Type B pancreatic cell (in vitro differentiated cells): Measurements from ENCODE around the gene DTNA. TPM values are rescaled to one million over a fixed set of nuclear protein-coding genes. Genes with fewer than 3 reads are reported as not detected.

Experiments used
- DNase-seq: peaks from one replicate; pipeline ENCODE4 v3.0.0; 2021; ENCODE audit warnings: mixed read lengths; ENCODE audit not compliant: unreplicated experiment; ENCODE audit errors: extremely low spot score
- H3K27ac Mint-ChIP-seq: 2 replicates; pipeline ENCODE4 v1.8.0; 2021; ENCODE audit warnings: mild to moderate bottlenecking, mixed read lengths
- H3K27me3 Mint-ChIP-seq: 2 replicates; pipeline ENCODE4 v1.8.0; 2021; ENCODE audit warnings: mixed read lengths
- H3K36me3 Mint-ChIP-seq: 2 replicates; pipeline ENCODE4 v1.8.0; 2021; ENCODE audit warnings: mixed read lengths
- H3K4me1 Mint-ChIP-seq: one replicate; pipeline ENCODE4 v1.8.0; 2021; ENCODE audit warnings: mixed read lengths; ENCODE audit not compliant: unreplicated experiment
- H3K4me3 Mint-ChIP-seq: 2 replicates; pipeline ENCODE4 v1.8.0; 2021; ENCODE audit warnings: mild to moderate bottlenecking, mixed read lengths
- H3K9me3 Mint-ChIP-seq: 2 replicates; pipeline ENCODE4 v1.8.0; 2021; ENCODE audit warnings: mixed read lengths
- total RNA-seq: library from RNA; stranded (reverse); gene quantifications from 2 replicates; pipeline ENCODE4 v1.2.1, GENCODE V29; 2021; ENCODE audit warnings: low replicate concordance
- TF ChIP-seq, protein P1 (sequence below): fragments of 200-600 bp; sonication (generic); conservative IDR thresholded peaks from 2 replicates; pipeline ENCODE4 v1.5.0; 2021; ENCODE audit warnings: antibody characterized with exemption, mild to moderate bottlenecking

The DTNA gene
- total RNA-seq, 1 donor from 2014 or later: 23.6 TPM

DNA sequence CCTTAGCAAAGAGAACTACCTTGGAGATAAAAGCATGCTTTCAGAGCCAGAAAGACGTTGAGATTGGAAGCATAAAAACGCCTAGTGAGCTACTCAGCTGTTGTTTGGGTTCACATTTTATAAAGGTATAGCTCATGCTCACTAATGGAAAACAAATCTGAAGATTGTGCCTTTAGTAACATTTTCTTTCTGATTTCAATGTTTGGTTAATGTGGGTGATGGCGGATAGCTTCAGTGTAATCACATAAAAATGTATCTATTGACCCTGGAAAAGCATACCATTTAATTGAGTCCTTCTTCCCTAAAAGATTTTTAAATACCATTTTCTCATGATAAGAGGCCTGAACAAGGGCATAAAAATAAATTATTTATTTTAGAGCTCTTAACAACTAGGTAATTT lies 73.4 kb downstream of the DTNA start:
- no peaks in the 10 kb centered on the region for H3K36me3 Mint-ChIP-seq
- H3K4me3 Mint-ChIP-seq: no peak overlapping the region
- no peaks in the 10 kb centered on the region for H3K27me3 Mint-ChIP-seq
- no peak overlapping the region for H3K27ac Mint-ChIP-seq
- TF ChIP-seq, protein P1, sequence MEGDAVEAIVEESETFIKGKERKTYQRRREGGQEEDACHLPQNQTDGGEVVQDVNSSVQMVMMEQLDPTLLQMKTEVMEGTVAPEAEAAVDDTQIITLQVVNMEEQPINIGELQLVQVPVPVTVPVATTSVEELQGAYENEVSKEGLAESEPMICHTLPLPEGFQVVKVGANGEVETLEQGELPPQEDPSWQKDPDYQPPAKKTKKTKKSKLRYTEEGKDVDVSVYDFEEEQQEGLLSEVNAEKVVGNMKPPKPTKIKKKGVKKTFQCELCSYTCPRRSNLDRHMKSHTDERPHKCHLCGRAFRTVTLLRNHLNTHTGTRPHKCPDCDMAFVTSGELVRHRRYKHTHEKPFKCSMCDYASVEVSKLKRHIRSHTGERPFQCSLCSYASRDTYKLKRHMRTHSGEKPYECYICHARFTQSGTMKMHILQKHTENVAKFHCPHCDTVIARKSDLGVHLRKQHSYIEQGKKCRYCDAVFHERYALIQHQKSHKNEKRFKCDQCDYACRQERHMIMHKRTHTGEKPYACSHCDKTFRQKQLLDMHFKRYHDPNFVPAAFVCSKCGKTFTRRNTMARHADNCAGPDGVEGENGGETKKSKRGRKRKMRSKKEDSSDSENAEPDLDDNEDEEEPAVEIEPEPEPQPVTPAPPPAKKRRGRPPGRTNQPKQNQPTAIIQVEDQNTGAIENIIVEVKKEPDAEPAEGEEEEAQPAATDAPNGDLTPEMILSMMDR: no peak
- H3K4me1 Mint-ChIP-seq: no peaks in the 10 kb centered on the region
- H3K9me3 Mint-ChIP-seq: no peaks in the 10 kb centered on the region
- no peak for DNase-seq

DNA sequence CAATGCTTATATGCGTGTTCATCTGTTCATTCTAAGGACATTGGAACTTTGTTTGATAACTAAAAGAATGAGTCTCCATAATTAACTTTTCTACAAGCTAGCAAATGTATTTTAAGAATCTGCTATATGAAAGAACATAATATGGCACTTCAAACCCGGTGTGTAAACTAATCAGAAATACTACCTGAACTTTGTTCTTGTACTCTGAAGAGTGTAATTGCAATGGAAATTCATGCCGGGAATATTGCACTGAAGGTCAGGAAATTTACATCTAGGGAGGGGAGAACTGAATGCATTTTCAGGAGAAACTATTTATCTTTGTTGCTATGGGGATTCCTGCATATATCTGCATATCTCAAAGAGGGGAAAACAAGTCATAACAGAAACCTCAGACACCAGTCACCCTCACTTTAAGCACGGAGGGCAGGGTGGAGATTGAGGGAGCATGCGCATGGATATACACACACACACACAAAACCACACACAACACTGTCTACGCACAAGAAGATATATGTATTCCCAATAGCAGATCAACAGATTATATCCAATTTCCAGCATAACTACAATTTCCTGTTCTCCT lies 76.2 kb downstream of the DTNA start:
- Mint-ChIP-seq H3K9me3 (no peaks in the 10 kb centered on the region), H3K27ac (no peak overlapping the region), H3K4me1 (no peaks in the 10 kb centered on the region), H3K27me3 (no peaks in the 10 kb centered on the region), H3K36me3 (no peaks in the 10 kb centered on the region), H3K4me3 (no peak overlapping the region)
- no peak for DNase-seq
- TF ChIP-seq, protein P1: no peak

DNA sequence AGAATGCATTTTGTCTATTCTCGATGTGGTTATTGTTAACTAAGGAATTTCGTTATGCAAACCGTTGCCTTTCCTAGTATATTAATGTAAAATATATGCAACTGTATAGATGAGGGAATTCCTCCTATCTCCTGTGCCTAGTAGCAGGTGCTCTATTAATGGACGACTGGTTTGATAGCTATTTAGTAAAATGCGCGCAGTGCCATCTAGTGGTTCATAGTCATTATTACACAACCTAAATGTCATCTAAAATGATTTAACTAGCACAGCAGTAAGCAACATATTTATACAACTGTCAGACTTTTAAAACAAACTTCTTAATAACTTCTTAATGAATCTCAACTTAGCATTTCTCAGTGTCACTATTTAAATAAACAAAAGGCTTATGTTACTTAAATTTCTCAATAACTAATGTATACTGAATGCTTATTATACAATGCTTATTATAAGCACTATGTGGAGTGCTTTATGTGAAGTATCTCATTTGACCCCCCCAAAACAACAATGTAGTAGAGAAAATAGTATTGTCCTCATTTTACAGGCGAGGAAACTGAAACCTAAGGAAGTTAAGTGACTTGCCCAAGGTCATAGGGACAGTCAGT lies 77.9 kb downstream of the DTNA start:
- H3K4me1 Mint-ChIP-seq: no peaks in the 10 kb centered on the region
- DNase-seq: no peak
- TF ChIP-seq, protein P1: peak; percentile 90
- H3K36me3 Mint-ChIP-seq: no peaks in the 10 kb centered on the region
- peaks cover 2% of the 10 kb centered on the region for H3K9me3 Mint-ChIP-seq
- H3K27ac Mint-ChIP-seq: no peak overlapping the region
- no peak overlapping the region for H3K4me3 Mint-ChIP-seq
- no peaks in the 10 kb centered on the region for H3K27me3 Mint-ChIP-seq

DNA sequence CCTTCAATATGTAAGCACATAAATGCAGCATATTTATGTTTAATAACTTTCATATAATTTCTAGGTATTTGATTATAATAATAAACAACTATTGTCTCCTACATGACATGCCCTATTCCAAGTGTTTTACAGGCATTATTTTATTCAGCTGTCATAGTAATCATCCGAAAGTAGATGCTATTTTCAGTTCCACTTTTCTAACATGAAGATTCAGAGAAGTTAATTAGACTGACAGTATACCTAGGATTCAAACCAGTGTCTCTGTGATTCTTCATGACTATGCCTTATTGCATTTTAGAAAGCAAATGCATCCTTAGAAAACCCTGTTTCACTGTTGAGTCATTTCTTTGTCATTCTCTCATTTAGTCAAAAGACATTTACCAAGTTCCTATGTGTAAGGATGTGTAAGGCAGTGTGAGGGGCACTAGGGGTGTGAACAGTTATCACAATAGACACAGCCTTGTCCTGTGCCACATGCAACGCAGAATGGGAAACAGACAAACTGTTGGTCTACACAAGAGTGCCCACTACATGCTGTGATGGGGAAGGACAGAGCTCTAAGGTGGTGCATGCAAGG lies 79.8 kb downstream of the DTNA start:
- H3K4me3 Mint-ChIP-seq: no peak overlapping the region
- peaks cover 7% of the 10 kb centered on the region for H3K4me1 Mint-ChIP-seq
- no peak overlapping the region for H3K27ac Mint-ChIP-seq
- no peaks in the 10 kb centered on the region for H3K36me3 Mint-ChIP-seq
- H3K9me3 Mint-ChIP-seq: peaks cover 5% of the 10 kb centered on the region
- no peaks in the 10 kb centered on the region for H3K27me3 Mint-ChIP-seq
- TF ChIP-seq, protein P1: no peak
- no peak for DNase-seq

DNA sequence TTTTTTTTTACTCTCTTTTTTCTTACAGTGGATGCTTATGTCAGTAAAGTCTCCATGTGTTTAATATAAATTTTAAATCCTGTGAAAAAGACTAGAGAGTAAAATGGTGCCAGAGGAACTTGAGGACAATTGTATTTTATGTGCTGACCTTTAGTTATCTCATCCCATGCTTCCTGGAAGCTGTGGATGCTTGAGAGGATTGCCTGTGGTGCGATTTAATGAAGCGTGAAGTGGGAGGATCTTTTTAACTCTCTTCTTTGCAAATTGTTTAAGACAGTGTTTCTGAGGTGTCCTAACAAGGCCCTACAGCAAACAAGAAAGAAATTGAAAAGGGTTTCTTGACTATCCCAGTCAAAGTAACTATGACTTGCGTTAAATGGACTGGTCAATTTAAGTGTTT lies 84.2 kb downstream of the DTNA start:
- Mint-ChIP-seq H3K36me3 (no peaks in the 10 kb centered on the region), H3K4me3 (no peak overlapping the region), H3K9me3 (peaks cover 5% of the 10 kb centered on the region), H3K4me1 (peaks cover 7% of the 10 kb centered on the region), H3K27ac (no peak overlapping the region), H3K27me3 (no peaks in the 10 kb centered on the region)
- TF ChIP-seq, protein P1: no peak
- DNase-seq: no peak
